Thyroid gland (tissue), 4 donors: Measurements from ENCODE around the gene ACBD7. TPM values are rescaled to one million over a fixed set of nuclear protein-coding genes. Genes with fewer than 3 reads are reported as not detected.

Experiments used
- DNase-seq, 2 donors: peaks; one replicate each; pipeline ENCODE4 v3.0.0-alpha.2; 2019
- H3K27ac ChIP-seq, 3 donors: fragments of 200-600 bp; sonication (generic); 1 replicate in 2 of 3; 2 replicates in 1 of 3; pipeline ENCODE4 v1.5.1; 2016 to 2019; ENCODE audit warnings: mild to moderate bottlenecking in 1 of 3, moderate library complexity in 1 of 3
- H3K27me3 ChIP-seq: fragments of 200-600 bp; sonication (generic); one replicate; pipeline ENCODE4 v1.5.1; 2019
- H3K36me3 ChIP-seq, 2 donors: fragments of 200-600 bp; sonication (generic); one replicate each; pipeline ENCODE4 v1.5.1; 2016 to 2019
- H3K4me1 ChIP-seq, 2 donors: fragments of 200-600 bp; sonication (generic); one replicate each; pipeline ENCODE4 v1.5.1; 2017 to 2019
- H3K4me3 ChIP-seq, 3 donors: fragments of 200-600 bp; sonication (generic); replicated peaks in 1 of 3; 1 replicate in 2 of 3; 2 replicates in 1 of 3; pipeline ENCODE4 v1.5.1; 2016; ENCODE audit warnings: mild to moderate bottlenecking in 1 of 3
- H3K9me3 ChIP-seq: fragments of 200-600 bp; sonication (generic); one replicate; pipeline ENCODE4 v1.5.1; 2017
- CTCF ChIP-seq, 6 experiments: fragments of 200-600 bp in 3 of 6; fragments of 450-650 bp in 3 of 6; sonication (generic) in 3 of 6; IDR thresholded peaks; one replicate each; pipeline ENCODE4 v1.5.1; 2016 to 2019; ENCODE audit warnings: antibody characterized with exemption in 6 of 6, mild to moderate bottlenecking in 2 of 6, inconsistent platforms in 1 of 6, moderate library complexity in 1 of 6
- POLR2A ChIP-seq, 2 donors: fragments of 450-650 bp; IDR thresholded peaks; one replicate each; pipeline ENCODE4 v1.6.1; 2017; ENCODE audit warnings: antibody characterized with exemption in 2 of 2, mild to moderate bottlenecking in 2 of 2, moderate library complexity in 1 of 2
- WGBS, 2 donors: methylation state at CpG; one replicate each; pipeline ENCODE4 v1.1.5; 2017; 5-methylcytosine and 5-hydroxymethylcytosine counted together
- intact Hi-C: fragments of 100-400 bp; cut with DNase I; formaldehyde crosslinking; loops from one replicate; pipeline ENCODE4 v1.15.1; 2023
- total RNA-seq, 4 donors: library from RNA; depleted of rRNA; stranded (reverse); fragments of >200 nt; gene quantifications; one replicate each; pipeline ENCODE4 v1.2.3, GENCODE V29; 2016

The ACBD7 gene
- total RNA-seq, 4 donors from 2014 or later, result 0.54 to 1.3 (median 1.0) TPM

GRCh38 chr10:15131330-15131729 is 42.8 kb upstream of the ACBD7 start:
- no peaks in the 10 kb centered on the region for H3K4me1 ChIP-seq
- no peak overlapping the region for H3K4me3 ChIP-seq
- H3K27me3 ChIP-seq, result no peaks in the 10 kb centered on the region
- H3K9me3 ChIP-seq, result no peaks in the 10 kb centered on the region
- TF ChIP-seq POLR2A (IDR thresholded peaks at IDR 0.05), result no peak
- TF ChIP-seq CTCF (IDR thresholded peaks at IDR 0.05), result no peak
- DNase-seq, result no peak
- WGBS, 2 donors, result 98% methylated on average over 5 of the region's 5 CpGs
- intact Hi-C loops, result no loop called here
- H3K36me3 ChIP-seq, result peaks cover 9 to 16% of the 10 kb centered on the region in 2 donors
- no peak overlapping the region for H3K27ac ChIP-seq

DNA sequence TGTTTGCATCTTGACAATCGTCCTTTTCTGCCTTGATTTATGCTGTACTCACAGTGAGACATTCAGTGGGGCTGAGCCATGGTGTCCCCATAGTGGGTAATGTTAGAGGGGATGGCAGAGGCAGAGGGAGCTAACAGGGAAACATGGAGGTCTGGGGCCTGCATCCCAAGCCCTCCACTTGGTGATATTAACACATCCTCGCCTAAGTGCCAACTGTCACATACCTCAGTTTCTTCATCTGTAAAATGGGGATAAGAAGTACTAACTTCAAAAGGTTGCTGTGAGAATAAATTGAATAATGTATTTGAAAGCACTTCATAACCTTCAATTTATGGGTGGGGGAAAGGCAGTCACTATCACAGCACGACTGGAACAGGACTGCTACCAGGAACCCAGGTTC is 36.3 kb upstream of the ACBD7 start:
- intact Hi-C loops, result no loop called here
- H3K36me3 ChIP-seq, result peaks cover 0 to 5% of the 10 kb centered on the region in 2 donors
- no peaks in the 10 kb centered on the region for H3K27me3 ChIP-seq
- 91 to 93% methylated on average over 3 of the region's 3 CpGs for WGBS, 2 donors
- H3K9me3 ChIP-seq, result no peaks in the 10 kb centered on the region
- no peaks in the 10 kb centered on the region for H3K4me1 ChIP-seq
- TF ChIP-seq POLR2A (IDR thresholded peaks at IDR 0.05), result no peak
- no peak for TF ChIP-seq CTCF (IDR thresholded peaks at IDR 0.05)
- DNase-seq, result no peak
- no peak overlapping the region for H3K4me3 ChIP-seq
- H3K27ac ChIP-seq, result no peak overlapping the region

DNA sequence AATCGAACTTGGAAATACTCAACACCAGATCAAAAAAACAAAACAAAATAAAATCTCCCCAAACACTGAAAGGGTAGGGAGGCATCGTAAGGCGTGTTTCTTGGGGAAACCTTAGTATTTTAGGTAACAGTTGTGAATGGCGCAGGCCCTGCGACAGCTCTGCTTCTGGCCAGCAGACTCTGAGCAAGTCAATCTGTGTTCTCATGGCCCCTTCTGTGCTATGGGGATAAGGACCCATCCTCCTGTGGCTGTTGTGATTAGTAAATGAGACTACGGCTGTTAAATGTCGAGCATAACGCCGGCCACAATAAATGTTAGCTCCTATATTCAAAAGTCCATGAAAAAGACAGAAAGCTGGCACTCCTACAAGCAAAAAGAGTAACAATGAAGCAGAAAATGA is 35.6 kb upstream of the ACBD7 start:
- peaks cover 4 to 8% of the 10 kb centered on the region in 2 donors for H3K36me3 ChIP-seq
- no peak overlapping the region for H3K27ac ChIP-seq
- TF ChIP-seq POLR2A (IDR thresholded peaks at IDR 0.05), result no peak
- no peak for TF ChIP-seq CTCF (IDR thresholded peaks at IDR 0.05)
- 94 to 96% methylated on average over 9 of the region's 9 CpGs for WGBS, 2 donors
- DNase-seq, result no peak
- H3K9me3 ChIP-seq, result no peaks in the 10 kb centered on the region
- intact Hi-C loops, result no loop called here
- H3K4me1 ChIP-seq, result no peaks in the 10 kb centered on the region
- no peak overlapping the region for H3K4me3 ChIP-seq
- no peaks in the 10 kb centered on the region for H3K27me3 ChIP-seq

GRCh38 chr10:15123749-15124184 is 35.2 kb upstream of the ACBD7 start:
- intact Hi-C loops, result no loop called here
- no peak for TF ChIP-seq CTCF (IDR thresholded peaks at IDR 0.05)
- TF ChIP-seq POLR2A (IDR thresholded peaks at IDR 0.05), result no peak
- 80 to 81% methylated on average over 3 of the region's 3 CpGs for WGBS, 2 donors
- H3K9me3 ChIP-seq, result no peaks in the 10 kb centered on the region
- no peak overlapping the region for H3K4me3 ChIP-seq
- no peaks in the 10 kb centered on the region for H3K27me3 ChIP-seq
- DNase-seq, result no peak
- H3K4me1 ChIP-seq, result no peaks in the 10 kb centered on the region
- no peak overlapping the region for H3K27ac ChIP-seq
- H3K36me3 ChIP-seq, result peaks cover 8% of the 10 kb centered on the region in 2 donors

DNA sequence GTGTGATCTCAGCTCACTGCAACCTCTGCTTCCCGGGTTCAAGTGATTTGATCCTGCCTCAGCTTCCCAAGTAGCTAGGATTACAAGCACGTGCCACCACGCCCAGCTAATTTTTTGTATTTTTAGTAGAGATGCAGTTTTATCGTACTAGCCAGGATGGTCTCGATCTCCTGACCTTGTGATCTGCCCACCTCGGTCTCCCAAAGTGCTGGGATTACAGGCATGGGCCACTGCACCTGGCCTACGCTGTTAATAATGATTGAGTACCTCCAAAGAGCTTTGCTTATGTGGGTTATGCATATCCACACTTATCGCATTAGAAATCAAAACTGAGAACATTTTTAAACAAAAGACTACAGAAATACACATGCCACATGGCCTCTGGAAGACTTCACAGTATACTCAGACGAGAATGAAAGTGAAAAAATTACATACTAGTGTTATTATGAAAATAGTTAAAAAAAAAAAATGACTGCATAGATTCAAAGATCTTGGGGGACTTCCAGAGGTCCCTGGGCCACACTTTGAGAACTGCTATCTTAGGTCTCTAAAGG is 34.0 kb upstream of the ACBD7 start:
- peaks cover 8 to 9% of the 10 kb centered on the region in 2 donors for H3K36me3 ChIP-seq
- no peak overlapping the region for H3K27ac ChIP-seq
- H3K27me3 ChIP-seq, result no peaks in the 10 kb centered on the region
- no peak for DNase-seq
- no peaks in the 10 kb centered on the region for H3K9me3 ChIP-seq
- no peak overlapping the region for H3K4me3 ChIP-seq
- 85 to 95% methylated on average over 9 of the region's 9 CpGs for WGBS, 2 donors
- intact Hi-C loops, result no loop called here
- no peaks in the 10 kb centered on the region for H3K4me1 ChIP-seq
- no peak for TF ChIP-seq CTCF (IDR thresholded peaks at IDR 0.05)
